HG02973 (cell line): ENCODE results near the gene NEAT1.

ENCODE experiments used
- ATAC-seq: cut with Tn5 transposase; IDR thresholded peaks from one replicate; pipeline ENCODE4 v1.9.1; 2021; ENCODE audit warnings: moderate library complexity; ENCODE audit not compliant: unreplicated experiment

The NEAT1 gene

DNA sequence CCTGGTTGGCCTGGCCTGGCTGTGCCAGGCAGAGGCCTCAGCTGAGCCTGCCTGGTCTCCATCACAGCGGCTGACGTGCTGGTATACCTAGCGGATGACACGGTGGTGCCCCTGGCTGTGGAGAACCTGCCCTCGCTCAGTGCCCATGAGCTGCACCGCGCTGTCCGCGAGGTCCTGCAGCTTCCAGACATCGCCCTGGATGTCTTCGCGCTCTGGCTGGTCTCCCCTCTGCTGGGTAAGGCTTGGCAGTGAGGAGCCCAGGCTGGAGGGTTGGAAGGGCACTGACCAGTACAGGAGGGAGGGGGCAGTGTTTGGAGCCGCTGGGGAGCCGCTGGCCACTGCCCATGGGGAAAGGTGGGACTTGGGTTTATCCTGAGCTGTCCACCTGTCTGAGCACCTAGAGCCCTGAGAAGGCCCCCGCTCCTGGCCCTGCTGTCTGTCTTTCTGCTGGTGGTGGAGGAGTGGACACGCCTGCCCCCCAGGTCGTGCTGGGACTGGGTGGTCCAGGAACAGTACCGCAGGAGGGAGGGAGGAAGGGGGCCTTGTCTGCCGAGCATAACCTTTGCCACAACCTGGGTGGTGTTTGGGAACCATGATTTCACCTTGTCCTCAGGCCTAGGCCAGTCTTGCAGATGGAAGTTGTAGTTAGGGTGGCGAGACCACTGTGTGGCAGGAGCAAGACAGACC is 33.2 kb upstream of the NEAT1 start:
- no peak for ATAC-seq

DNA sequence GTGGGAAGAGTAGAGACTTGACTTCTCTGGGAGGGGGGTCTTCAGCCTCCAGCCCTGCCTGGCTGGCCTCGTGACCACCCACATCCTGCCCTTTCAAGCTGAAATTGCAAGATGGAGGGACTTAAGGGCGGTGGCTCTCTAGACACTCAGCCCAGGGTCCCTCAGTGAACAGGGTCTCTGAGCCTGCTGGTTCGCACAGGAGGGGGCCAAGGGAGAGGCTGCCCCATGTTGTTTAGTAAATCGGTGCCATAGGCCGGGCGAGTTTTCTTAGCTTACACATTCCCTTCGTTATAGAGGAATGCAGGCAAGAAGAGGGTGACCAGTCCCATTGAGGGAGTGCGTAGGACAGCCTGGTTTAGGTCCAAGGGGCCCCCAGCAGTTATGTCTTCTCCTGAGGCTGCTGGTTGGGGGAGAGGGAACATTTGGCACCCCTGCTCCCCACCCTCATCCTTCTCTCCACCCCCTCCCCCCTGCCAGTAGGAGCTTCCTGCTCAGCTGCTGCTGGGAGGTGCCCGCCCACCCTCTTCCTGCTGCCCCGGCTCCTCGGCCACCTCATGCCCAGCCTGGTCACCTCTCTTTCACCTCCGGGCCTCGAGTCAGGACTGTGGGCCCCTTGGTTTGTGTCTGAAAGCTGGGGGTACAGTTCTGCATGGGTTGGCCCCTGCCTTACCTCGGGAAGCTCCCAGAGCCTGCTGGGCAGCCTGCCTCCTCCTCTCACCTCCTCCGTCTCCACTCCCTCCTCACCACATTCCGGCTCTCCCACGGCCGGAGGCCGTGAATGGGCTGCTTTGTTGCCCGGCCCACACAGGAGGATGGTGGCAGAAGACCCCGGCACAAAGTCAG is 32.3 kb upstream of the NEAT1 start:
- no peak for ATAC-seq

DNA sequence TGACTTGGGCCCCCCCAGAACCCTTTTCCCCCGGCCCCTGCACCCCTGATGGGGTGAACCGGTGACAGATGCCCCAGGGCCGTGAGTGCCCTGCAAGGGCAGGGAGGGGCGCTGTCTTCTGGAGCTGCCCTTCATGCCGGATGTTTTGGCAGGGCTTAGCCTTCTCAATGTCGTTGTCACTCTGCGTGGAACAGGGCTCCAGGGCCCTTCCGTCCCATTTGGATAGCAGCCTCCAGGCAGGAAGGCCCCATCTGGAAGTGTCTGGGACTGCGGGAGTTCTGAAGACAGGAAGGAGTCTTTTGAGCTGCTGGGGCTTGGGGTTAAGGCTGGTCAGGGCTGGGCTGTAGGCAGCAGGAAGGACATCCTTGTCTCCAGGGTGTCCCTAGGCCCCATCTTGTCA is 31.6 kb upstream of the NEAT1 start:
- ATAC-seq, result no peak

DNA sequence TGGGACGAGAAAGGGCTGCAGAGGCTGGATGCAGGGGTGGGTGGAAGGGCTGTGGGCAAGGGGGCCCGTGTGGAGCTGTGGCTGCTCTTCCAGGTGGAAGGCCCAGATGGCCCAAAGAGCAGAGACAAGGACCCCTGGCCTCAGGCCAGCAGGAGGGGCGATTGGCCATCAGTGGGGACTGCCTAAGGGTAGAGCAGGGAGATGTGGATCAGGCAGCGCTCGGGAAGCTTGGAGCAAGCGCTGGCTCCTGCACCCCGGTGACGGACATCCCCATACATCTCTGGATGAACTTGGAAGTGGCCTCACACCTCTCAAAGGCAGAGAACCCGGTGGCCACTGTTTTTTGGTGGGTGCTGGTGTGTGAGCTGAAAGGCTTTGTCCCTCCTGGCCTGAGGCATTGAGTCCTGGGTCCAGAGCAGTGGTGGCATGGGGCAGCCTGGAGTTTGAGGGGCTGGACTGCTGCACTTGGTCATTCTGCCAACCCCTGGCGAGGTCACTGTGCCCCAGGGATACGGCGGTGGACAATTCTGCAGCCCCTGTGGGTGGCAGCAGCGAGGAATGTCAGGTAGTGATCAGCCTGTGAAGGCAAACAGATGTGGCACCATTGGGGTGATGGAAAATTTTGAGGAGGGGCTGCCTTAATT is 30.3 kb upstream of the NEAT1 start:
- ATAC-seq, result no peak

DNA sequence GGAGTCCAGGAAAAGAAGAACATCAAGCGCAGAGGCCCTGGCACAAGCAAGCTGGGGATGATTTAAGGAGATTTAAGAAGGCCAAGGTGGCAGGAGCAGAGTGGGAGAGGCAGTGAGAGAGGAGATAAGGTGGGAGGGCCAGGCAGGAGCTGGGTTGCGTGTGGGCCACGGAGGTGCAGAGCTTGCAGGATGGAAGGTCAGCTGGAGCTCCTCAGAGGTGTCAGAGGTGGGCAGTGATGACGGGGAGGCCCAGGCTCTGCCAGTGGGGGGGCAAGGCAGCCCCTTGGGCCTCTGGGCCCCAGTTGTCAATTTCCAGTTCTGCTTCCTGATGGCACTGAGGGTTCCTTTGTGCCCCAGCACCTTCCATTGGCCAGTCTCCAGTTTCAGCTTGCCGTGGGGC is 29.7 kb upstream of the NEAT1 start:
- no peak for ATAC-seq

DNA sequence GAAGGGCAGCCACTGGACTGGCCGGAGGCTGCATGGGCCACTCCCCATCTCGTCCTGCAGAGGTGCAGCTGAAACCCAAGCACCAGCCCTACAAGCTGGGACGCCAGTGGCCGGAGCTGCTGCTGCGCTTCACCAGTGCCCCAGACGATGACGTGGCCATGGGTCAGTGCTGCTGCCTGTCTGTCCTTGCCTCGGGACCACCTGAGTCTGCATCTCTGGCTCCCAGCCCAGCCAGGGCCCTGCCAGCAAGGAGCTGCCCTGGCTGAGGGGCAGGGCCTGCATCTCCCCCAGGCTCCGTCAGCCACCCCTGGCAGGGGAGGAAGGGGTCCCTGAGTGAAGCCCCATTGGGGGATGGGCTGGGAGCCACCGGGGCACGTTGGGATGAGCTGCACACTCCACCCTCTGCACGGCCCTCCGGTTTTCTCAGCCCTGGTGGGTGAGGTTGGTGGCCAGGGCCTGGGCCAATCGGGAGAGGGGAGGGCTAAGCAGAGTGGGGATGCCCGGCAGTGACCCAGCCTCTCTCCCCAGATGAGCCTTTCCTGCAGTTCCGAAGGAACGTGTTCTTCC is 29.0 kb upstream of the NEAT1 start:
- no peak for ATAC-seq

DNA sequence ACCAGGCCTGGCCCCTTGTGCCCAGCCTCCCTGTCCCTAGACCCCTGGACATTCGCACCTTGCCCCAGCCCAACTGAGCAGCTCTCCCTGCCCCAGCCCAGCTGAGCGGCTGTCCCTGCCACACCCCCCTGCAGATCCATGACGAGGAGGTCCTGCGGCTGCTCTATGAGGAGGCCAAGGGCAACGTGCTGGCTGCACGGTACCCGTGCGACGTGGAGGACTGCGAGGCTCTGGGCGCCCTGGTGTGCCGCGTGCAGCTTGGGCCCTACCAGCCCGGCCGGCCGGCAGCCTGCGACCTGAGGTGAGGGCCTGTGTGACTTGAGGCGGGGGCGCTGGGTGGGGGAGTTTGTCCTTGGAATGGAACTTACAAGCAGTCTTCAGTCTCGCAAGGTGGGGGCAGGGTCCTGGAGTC is 28.5 kb upstream of the NEAT1 start:
- ATAC-seq, result no peak

DNA sequence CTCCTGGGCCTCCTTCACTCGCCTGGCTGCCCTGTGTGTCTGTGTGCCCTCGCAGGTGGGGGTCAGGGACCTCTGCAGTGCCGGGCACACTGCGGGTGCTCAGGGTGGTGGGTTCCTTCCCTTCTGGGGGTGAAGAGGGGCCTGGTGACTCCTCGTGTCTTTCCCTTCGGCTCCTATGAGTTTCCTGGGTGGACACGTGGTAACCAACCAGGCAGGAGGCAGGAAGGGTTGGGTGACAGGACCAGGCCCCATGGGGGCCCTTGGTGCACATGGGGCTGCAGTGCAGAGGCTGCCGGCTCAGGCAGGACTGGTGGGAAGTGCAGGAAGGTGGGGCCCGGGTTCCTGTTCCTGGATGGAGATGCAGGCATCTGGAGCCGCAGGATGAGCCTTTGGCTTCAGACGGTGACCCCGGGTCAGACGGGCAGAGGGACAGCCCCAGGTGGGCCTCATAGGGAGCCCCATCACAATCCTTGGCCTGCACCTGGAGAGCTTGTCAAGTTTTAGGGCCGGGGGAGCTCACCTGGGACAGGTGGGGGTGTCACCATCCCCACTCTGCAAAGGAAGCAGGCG is 26.6 kb upstream of the NEAT1 start:
- no peak for ATAC-seq

DNA sequence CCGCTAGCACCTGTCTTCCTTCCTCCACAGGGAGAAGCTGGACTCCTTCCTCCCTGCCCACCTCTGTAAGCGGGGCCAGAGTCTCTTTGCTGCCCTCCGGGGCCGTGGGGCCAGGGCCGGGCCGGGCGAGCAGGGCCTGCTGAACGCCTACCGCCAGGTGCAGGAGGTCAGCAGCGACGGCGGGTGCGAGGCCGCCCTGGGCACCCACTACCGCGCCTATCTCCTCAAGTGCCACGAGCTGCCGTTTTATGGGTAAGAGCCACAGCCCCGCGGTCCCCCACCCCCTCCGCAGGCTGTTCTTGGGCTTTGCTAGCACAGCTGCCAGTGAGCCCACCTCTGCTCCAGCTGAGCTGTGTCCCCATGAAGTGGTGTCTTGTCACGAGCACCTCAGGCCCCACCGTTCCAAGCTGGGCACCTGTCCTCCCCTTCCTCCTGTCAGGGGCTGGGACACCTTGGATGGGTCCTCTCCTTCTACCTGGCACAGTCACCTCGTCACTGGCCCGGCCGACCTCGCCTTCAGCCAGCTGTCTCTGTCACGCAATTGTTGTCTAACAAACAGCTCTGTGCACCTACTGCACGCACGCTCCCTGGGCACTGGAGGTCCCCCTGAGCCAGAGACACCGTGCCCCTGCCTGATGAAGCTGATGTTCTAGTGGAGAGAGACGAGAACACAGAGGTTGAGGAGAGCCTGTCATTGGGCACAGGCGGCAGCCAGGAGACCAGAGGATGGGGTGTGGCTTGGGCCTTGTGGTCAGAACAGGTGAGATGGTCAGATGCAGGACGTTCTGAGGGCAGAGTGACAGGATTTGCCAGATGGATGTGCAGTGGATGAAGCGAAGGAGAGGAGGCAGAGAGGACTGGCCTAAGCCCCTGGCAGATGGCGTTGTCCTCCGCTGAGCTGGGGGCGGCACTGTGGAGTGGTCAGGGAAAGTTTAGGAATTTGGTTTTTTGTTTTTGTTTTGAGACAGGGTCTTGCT is 25.5 kb upstream of the NEAT1 start:
- ATAC-seq, result no peak

DNA sequence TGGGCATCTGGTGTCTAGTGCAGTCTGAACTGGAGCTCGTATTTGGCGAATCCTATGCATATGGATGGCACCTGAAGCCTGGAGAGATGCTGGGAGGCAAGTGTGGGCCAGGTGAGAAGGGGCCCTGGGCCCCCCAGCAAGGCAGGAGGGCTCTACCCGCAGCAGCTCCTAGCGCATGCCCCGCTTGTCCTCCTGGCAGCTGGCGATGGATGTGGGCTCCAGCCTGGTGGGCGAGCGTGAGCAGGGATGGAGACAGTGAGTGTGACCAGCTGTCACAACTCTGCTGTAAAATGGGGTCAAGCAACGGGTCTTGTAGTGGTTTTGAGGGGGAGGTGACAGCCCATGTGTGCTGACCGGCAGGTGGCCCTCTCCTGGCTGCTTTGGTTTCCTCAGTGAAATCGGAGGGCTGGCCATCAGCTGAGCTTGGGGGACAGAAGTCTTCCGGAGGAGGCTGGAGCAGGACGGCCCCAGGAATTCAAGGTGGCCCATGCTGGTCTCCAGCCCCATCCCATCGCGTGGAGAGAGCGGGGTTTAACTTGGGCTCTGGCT is 24.2 kb upstream of the NEAT1 start:
- no peak for ATAC-seq

DNA sequence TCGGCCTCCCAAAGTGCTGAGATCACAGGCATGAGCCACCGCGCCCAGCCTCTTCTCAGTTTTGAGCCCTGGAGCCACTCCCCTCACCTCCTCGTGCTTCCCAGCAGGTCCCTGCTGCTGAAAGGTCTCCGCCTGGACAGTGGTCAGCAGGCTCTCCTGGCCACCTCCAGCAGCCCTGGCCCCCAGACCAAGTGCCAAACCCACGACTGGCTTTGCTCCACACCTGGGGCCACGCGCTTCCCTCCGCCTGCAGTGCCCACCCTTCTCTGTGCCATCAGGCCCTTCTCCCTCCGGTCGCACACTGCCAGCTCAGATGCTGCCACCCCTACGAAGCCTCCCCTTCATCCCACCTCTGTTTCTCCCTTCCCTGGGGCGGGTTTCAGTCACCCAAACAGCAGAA is 23.3 kb upstream of the NEAT1 start:
- ATAC-seq, result no peak

DNA sequence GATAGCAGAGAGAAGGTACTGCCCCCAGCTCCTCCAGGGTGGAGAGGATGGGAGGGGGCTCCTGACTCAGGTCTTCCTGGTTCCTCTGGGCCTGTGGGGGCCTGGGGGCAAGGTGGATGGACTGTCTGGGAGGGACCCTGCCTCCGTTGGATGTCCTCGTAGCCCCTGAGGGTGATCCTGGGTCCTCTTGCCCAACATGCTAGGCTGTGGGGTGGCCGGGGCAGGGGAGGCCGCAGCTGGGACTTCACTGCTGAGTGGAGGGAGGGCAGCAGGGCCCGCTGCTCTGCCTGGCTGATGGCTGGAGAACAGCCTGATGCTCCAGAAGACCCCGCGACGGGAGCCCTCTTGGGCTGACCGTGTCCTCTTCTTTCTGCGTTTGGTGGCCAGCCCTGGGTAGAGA is 22.8 kb upstream of the NEAT1 start:
- no peak for ATAC-seq

DNA sequence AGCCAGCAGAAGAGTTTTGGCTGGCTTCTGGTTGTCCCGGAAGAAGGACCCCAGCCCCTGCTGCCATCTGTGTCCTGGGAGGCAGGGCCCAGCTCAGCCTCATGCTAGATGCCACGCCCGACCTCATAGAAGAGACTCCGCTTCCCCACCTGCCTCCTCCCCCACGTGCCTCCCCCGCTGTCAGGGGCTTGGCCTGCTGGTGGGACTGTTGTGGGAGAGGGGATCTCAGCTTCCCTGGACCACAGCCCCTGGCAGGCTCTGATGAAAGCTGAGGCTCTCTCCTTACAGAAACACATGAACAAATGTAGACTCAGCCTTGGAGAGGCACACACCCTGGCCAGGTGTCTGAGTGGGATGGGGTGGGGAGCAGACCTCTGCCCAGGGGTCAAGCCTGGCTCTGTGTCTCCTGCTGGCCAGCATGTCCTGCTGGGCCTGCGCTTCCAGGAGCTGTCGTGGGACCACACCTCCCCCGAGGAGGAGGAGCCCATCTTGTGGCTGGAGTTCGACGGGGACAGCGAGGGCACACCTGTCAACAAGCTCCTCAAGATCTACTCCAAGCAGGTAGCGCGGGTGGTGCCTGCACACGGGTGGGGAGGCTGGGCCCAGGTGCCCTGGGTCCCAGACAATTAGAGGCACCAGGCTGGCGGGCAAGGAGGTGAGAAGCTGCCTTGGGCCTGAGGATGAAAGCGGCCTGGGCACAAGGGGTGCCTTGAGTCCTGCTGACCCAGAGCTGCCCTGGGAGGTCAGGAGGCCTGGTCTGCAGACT is 22.1 kb upstream of the NEAT1 start:
- ATAC-seq, result no peak

DNA sequence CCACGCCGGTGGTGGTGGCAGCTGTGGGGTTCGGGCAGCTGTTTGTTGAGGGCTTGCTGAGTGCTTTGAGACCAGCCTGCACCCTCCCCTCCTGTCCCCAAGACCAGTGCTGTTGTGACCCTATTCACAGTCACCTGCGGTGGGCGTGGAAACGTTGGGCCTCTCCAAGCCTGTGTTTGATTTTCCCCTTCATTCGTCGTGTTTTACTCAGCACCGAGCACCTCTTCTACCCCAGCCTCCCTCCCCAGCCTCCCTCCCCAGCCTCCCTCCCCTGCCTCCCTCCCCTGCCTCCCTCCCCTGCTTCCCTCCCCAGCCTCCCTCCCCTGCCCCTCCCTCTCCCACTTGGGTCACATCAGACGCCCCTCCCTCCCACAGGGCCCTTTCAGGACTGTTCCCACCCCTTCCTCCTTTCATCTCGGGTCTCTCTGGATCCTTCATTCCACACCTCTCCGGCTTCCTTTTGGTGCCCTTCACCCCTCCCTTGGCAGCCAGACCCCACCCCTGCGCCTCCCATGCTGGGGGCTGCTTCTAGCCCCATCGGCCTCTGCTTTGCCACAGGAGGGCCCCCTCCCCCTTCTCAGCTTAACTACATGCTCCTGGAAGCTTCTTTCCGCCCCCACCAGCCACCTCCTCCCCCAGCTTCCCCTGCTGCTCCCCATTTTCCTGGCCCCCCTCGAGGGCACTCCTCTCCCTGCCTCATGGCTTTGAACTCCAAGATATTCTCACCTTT is 21.4 kb upstream of the NEAT1 start:
- ATAC-seq, result no peak

DNA sequence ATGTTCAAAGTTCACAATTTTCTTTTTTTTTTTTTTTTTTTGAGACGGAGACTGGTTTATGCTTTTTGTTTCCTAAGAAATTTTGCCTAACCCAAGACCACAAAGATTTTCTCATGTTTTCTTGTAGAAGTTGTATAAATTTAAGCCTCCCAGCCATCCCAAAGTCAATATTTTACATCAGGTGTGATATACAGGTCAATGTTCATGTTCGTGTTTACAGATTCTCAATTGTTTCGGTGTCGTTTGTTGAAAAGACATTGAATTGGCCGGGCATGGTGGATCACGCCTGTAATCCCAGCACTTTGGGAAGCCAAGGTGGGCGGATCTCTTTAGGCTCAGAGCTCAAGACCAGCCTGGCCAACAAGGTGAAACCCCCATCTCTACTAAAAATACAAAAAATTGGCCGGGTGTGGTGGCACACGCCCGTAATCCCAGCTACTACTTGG is 20.8 kb upstream of the NEAT1 start:
- no peak for ATAC-seq

DNA sequence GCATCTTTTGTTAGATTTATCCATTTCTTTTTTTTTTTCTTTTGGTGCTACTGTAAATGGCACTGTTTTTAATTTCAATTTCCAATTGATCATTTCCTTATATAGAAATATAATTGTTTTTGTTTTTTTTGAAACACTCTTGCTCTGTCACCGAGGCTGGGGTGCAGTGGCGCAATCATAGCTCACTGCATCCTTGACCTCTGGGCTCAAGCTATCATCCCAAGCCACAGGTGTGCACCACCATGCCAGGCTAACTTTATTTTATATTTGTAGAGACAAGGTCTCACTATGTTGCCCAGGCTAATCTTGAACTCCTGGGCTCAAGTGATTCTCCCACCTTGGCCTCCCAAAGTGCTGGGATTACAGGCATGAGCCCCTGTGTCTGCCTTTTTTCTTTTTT is 19.8 kb upstream of the NEAT1 start:
- ATAC-seq, result no peak

DNA sequence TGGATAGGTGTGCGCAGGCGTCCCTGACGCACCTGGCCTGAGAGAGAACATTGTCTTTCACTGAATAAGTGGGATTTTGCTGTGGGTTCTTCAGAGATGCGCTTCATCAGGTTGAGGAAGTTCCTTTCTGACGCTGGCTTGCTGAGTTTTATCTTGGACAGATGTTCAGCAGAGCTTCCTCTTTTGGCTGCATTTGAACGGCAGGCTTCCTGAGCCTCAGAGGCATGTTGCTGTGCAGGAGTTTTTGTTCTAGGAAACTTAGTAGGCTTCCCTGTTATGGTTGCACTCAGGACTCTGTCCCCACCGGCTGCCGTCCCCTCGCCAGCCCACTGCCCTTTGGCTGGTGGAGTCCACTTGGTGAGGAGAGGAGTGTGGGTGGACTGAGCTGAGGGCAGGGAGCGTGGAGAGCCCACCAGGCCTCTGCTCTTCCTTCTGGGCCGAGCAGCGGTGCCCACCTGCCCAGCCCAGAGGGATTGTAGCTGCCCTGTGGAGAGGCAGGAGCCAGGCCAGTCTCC is 18.9 kb upstream of the NEAT1 start:
- ATAC-seq, result no peak

DNA sequence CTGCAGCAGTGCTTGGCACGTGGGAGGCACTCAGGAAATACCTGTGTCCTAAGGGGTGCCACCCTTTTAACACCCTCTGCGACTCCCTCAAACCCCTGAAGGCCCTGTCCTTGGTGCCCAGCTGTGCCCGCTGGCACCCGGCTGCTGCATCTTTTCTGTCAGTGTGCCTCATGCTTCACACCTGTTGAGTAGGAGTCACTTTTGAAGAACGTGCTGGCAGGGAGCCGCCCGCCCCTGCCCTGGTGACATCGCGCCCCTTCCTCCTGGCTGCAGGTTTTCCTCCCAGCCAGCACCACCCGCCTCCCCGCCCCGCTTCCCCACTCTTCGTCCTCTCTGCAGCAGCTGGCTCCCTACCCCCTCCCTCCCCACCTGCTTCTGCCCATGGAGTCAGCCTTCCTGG is 18.4 kb upstream of the NEAT1 start:
- no peak for ATAC-seq
